ENCODE measurements around the gene OR2A1.
"Not testable (repeated sequence)": the region's sequence is repeated elsewhere in the genome, so short reads cannot be mapped to it uniquely, and the experiment has no call there.

The OR2A1 gene

DNA sequence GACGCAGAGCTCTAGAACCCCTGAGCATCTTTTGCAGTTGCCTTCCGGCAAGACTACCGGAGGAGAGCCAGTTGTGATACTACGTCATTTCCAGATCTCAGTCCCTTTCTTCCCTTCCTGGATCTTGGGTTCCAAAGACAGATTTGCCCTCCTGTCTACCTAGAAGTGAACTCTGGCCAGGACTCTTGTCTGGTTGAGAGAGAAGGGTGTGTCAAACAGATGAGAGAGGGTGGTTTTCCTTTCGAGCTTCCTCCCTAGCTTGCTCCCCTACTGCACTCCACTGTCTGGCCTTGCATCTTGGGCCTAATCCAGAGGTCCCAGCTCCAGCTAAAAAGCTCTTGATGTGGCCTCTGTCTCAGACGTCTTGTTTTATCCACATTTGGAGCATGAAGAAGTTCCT, 44.0 kb downstream of the OR2A1 start:
- not testable (repeated sequence) for H3K27me3 ChIP-seq (ENCODE audit: control insufficient read depth in 1 of 2, insufficient read depth in 1 of 2, low read length in 2 of 2); H3K4ac ChIP-seq (ENCODE audit: low read depth in 1 of 2, low read length in 2 of 2); H2AK5ac ChIP-seq (ENCODE audit: low read length, severe bottlenecking); H2BK12ac ChIP-seq (ENCODE audit: low read length in 2 of 2); H4K8ac ChIP-seq (ENCODE audit: low read length); H3K4me2 ChIP-seq (ENCODE audit: low read length, poor library complexity, severe bottlenecking); H3K79me1 ChIP-seq (replicated peaks; ENCODE audit: low read length, poor library complexity, severe bottlenecking); H4K91ac ChIP-seq (ENCODE audit: low read length); H3K27ac ChIP-seq (ENCODE audit: low read length, poor library complexity, severe bottlenecking); H2AFZ ChIP-seq (ENCODE audit: low read depth, low read length); H2BK5ac ChIP-seq (ENCODE audit: low read depth, low read length, poor library complexity, severe bottlenecking); H3K4me1 ChIP-seq (ENCODE audit: control insufficient read depth, insufficient read depth, low read depth, low read length); H3K9me3 ChIP-seq (ENCODE audit: control insufficient read depth, low read length); H2BK15ac ChIP-seq (ENCODE audit: low read depth, poor library complexity, severe bottlenecking); H2BK120ac ChIP-seq (ENCODE audit: low read depth, low read length); H3K9ac ChIP-seq (ENCODE audit: low read length); H3K36me3 ChIP-seq (ENCODE audit: control insufficient read depth in 1 of 2, insufficient read depth in 2 of 2, low read depth in 1 of 2, low read length in 2 of 2); DNase-seq; H3K4me3 ChIP-seq (ENCODE audit: insufficient read depth in 1 of 2, low read depth in 1 of 2, low read length in 2 of 2); H3K18ac ChIP-seq (ENCODE audit: low read depth in 1 of 2, low read length in 2 of 2); H3K23ac ChIP-seq (ENCODE audit: low read length in 2 of 2); H3K14ac ChIP-seq (ENCODE audit: low read length in 2 of 2)
- WGBS: no CpG with 5 or more reads among the region's 6 CpGs

DNA sequence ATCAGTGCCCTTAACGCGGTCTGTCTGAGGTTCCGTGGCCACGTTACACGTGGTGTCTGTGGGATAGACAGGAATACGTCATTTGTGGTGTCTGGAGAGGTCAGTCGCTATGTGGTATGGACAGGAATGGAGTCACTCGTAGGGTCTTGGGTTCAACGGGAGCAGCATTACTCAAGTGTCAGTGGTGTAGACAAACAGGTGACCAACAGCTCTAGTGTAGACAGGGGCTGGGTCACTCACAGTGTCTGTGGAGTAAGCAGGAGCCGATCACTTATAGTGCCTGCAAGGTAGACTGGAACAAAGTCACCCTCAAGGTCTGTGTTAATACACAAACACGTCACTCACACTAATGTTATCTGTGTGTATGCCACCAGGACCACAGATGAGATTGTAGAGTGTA, 44.6 kb downstream of the OR2A1 start:
- not testable (repeated sequence) for H2BK5ac ChIP-seq (ENCODE audit: low read depth, low read length, poor library complexity, severe bottlenecking); H2AK5ac ChIP-seq (ENCODE audit: low read length, severe bottlenecking); H3K27me3 ChIP-seq (ENCODE audit: control insufficient read depth in 1 of 2, insufficient read depth in 1 of 2, low read length in 2 of 2); H3K14ac ChIP-seq (ENCODE audit: low read length in 2 of 2); H3K4me2 ChIP-seq (ENCODE audit: low read length, poor library complexity, severe bottlenecking); DNase-seq; H3K9me3 ChIP-seq (ENCODE audit: control insufficient read depth, low read length); H3K4me3 ChIP-seq (ENCODE audit: insufficient read depth in 1 of 2, low read depth in 1 of 2, low read length in 2 of 2); H3K4me1 ChIP-seq (ENCODE audit: control insufficient read depth, insufficient read depth, low read depth, low read length); H3K79me1 ChIP-seq (replicated peaks; ENCODE audit: low read length, poor library complexity, severe bottlenecking); H2BK120ac ChIP-seq (ENCODE audit: low read depth, low read length); H2AFZ ChIP-seq (ENCODE audit: low read depth, low read length); H3K4ac ChIP-seq (ENCODE audit: low read depth in 1 of 2, low read length in 2 of 2); H3K36me3 ChIP-seq (ENCODE audit: control insufficient read depth in 1 of 2, insufficient read depth in 2 of 2, low read depth in 1 of 2, low read length in 2 of 2); H3K18ac ChIP-seq (ENCODE audit: low read depth in 1 of 2, low read length in 2 of 2); H2BK12ac ChIP-seq (ENCODE audit: low read length in 2 of 2); H4K8ac ChIP-seq (ENCODE audit: low read length); H2BK15ac ChIP-seq (ENCODE audit: low read depth, poor library complexity, severe bottlenecking); H3K23ac ChIP-seq (ENCODE audit: low read length in 2 of 2); H3K27ac ChIP-seq (ENCODE audit: low read length, poor library complexity, severe bottlenecking); H3K9ac ChIP-seq (ENCODE audit: low read length); H4K91ac ChIP-seq (ENCODE audit: low read length)
- no CpG with 5 or more reads among the region's 11 CpGs for whole genome bisulfite sequencing

DNA sequence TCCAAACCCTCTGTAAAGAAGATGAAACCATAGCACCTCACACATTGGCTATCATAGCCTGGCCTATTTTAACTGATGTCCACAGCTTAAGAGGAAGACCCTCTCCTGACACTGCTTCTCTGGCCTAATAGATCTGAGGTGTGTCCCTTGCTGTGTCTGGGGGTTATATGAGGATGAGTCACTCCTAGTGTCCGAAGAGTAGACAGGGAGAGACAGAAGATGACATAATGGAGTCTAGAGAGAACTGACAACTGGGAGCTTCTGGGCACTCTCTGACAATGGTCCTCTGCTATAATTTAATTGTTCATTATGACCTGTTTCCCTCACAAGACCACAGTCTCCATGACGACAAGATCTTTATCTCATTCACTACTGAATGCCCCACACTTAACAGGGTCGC, 49.8 kb downstream of the OR2A1 start:
- H3K27ac ChIP-seq (ENCODE audit: low read length, poor library complexity, severe bottlenecking); H4K8ac ChIP-seq (ENCODE audit: low read length); H2BK5ac ChIP-seq (ENCODE audit: low read depth, low read length, poor library complexity, severe bottlenecking); H2AFZ ChIP-seq (ENCODE audit: low read depth, low read length); H3K14ac ChIP-seq (ENCODE audit: low read length in 2 of 2); H3K27me3 ChIP-seq (ENCODE audit: control insufficient read depth in 1 of 2, insufficient read depth in 1 of 2, low read length in 2 of 2); H2BK12ac ChIP-seq (ENCODE audit: low read length in 2 of 2); H2BK120ac ChIP-seq (ENCODE audit: low read depth, low read length); H3K18ac ChIP-seq (ENCODE audit: low read depth in 1 of 2, low read length in 2 of 2); H3K4ac ChIP-seq (ENCODE audit: low read depth in 1 of 2, low read length in 2 of 2); H3K9me3 ChIP-seq (ENCODE audit: control insufficient read depth, low read length); H2AK5ac ChIP-seq (ENCODE audit: low read length, severe bottlenecking); H2BK15ac ChIP-seq (ENCODE audit: low read depth, poor library complexity, severe bottlenecking); H3K36me3 ChIP-seq (ENCODE audit: control insufficient read depth in 1 of 2, insufficient read depth in 2 of 2, low read depth in 1 of 2, low read length in 2 of 2); H4K91ac ChIP-seq (ENCODE audit: low read length); DNase-seq; H3K4me1 ChIP-seq (ENCODE audit: control insufficient read depth, insufficient read depth, low read depth, low read length); H3K79me1 ChIP-seq (replicated peaks; ENCODE audit: low read length, poor library complexity, severe bottlenecking); H3K4me3 ChIP-seq (ENCODE audit: insufficient read depth in 1 of 2, low read depth in 1 of 2, low read length in 2 of 2); H3K23ac ChIP-seq (ENCODE audit: low read length in 2 of 2); H3K9ac ChIP-seq (ENCODE audit: low read length); H3K4me2 ChIP-seq (ENCODE audit: low read length, poor library complexity, severe bottlenecking): not testable (repeated sequence)
- WGBS: no CpG with 5 or more reads among the region's 3 CpGs

DNA sequence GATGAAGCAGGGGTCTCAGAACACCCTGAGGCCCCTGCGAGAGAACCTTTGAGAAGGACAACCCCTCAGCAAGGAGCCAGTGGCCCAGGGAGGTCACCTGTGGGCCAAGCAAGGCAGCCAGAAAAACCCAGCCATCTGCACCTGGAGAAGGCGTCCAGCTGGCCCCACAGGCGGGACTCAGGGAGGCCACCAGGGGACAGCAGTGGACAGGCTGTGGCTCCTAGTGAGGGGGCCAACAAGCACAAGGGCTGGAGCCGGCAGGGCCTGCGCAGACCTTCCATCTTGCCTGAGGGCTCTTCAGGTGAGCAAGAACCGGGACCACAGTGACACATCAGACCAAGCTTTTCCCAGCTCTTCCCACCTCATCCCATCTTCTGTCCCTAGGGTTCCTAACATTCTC, 53.3 kb downstream of the OR2A1 start:
- not testable (repeated sequence) for H3K4me1 ChIP-seq (ENCODE audit: control insufficient read depth, insufficient read depth, low read depth, low read length); H3K14ac ChIP-seq (ENCODE audit: low read length in 2 of 2); H3K23ac ChIP-seq (ENCODE audit: low read length in 2 of 2); H3K9me3 ChIP-seq (ENCODE audit: control insufficient read depth, low read length); H2BK5ac ChIP-seq (ENCODE audit: low read depth, low read length, poor library complexity, severe bottlenecking); H3K4me3 ChIP-seq (ENCODE audit: insufficient read depth in 1 of 2, low read depth in 1 of 2, low read length in 2 of 2); DNase-seq; H3K18ac ChIP-seq (ENCODE audit: low read depth in 1 of 2, low read length in 2 of 2); H3K4ac ChIP-seq (ENCODE audit: low read depth in 1 of 2, low read length in 2 of 2); H4K8ac ChIP-seq (ENCODE audit: low read length); H2AFZ ChIP-seq (ENCODE audit: low read depth, low read length); H3K27ac ChIP-seq (ENCODE audit: low read length, poor library complexity, severe bottlenecking); H2BK12ac ChIP-seq (ENCODE audit: low read length in 2 of 2); H3K9ac ChIP-seq (ENCODE audit: low read length); H3K36me3 ChIP-seq (ENCODE audit: control insufficient read depth in 1 of 2, insufficient read depth in 2 of 2, low read depth in 1 of 2, low read length in 2 of 2); H3K4me2 ChIP-seq (ENCODE audit: low read length, poor library complexity, severe bottlenecking); H2BK15ac ChIP-seq (ENCODE audit: low read depth, poor library complexity, severe bottlenecking); H3K27me3 ChIP-seq (ENCODE audit: control insufficient read depth in 1 of 2, insufficient read depth in 1 of 2, low read length in 2 of 2); H2BK120ac ChIP-seq (ENCODE audit: low read depth, low read length); H3K79me1 ChIP-seq (replicated peaks; ENCODE audit: low read length, poor library complexity, severe bottlenecking); H2AK5ac ChIP-seq (ENCODE audit: low read length, severe bottlenecking); H4K91ac ChIP-seq (ENCODE audit: low read length)
- no CpG with 5 or more reads among the region's 6 CpGs for WGBS

Measured in mesenchymal stem cell (in vitro differentiated cells and primary cell).